ENCODE measurements around the gene RASSF1.
A peak's percentile ranks its signal among the peaks of the same experiment; 100 is the strongest.

The RASSF1 gene

GRCh38 chr3:50352781-50353180 lies 12.1 kb upstream of the RASSF1 start:
- 0 out of 2 replicates have a peak, but pooled peaks have one; percentile 10 for TF ChIP-seq CTCF (IDR thresholded peaks at IDR 0.05; ENCODE audit: borderline replicate concordance, insufficient read depth, low read depth, low read length)
- H3K4me3 ChIP-seq (ENCODE audit: low read depth, low read length), result no peak overlapping the region

GRCh38 chr3:50351323-50351697 lies 10.7 kb upstream of the RASSF1 start:
- TF ChIP-seq CTCF (IDR thresholded peaks at IDR 0.05; ENCODE audit: borderline replicate concordance, insufficient read depth, low read depth, low read length), result no peak
- H3K4me3 ChIP-seq (ENCODE audit: low read depth, low read length), result peak overlapping the region; percentile 99

GRCh38 chr3:50350527-50351322 lies 10.1 kb upstream of the RASSF1 start, which contains the start of the genes CYB561D2 and NPRL2:
TSS of gene CYB561D2 (plus strand) at chr3:50350862. CDS start at chr3:50351434, 572 bp downstream.
TSS of gene NPRL2 (minus strand) at chr3:50350775. CDS start at chr3:50350652, 123 bp downstream.
- peak within 1 kb of the TSS; percentile 99 for H3K4me3 ChIP-seq (ENCODE audit: low read depth, low read length)
- no peak for TF ChIP-seq CTCF (IDR thresholded peaks at IDR 0.05; ENCODE audit: borderline replicate concordance, insufficient read depth, low read depth, low read length)

GRCh38 chr3:50350213-50350526 lies 9.5 kb upstream of the RASSF1 start:
- TF ChIP-seq CTCF (IDR thresholded peaks at IDR 0.05; ENCODE audit: borderline replicate concordance, insufficient read depth, low read depth, low read length), result no peak
- H3K4me3 ChIP-seq (ENCODE audit: low read depth, low read length), result peak overlapping the region; percentile 99

GRCh38 chr3:50347187-50347813 lies 6.7 kb upstream of the RASSF1 start:
- H3K4me3 ChIP-seq (ENCODE audit: low read depth, low read length), result no peak overlapping the region
- peak; percentile 50; the same call in 1 of the 2 replicates for TF ChIP-seq CTCF (IDR thresholded peaks at IDR 0.05; ENCODE audit: borderline replicate concordance, insufficient read depth, low read depth, low read length)

GRCh38 chr3:50345586-50346234 lies 5.1 kb upstream of the RASSF1 start, which contains the start of gene ZMYND10:
TSS of gene ZMYND10 (minus strand) at chr3:50345732. CDS start at chr3:50345579, 153 bp downstream.
- 0 out of 2 replicates have a peak, but pooled peaks have one; percentile 3 for TF ChIP-seq CTCF (IDR thresholded peaks at IDR 0.05; ENCODE audit: borderline replicate concordance, insufficient read depth, low read depth, low read length)
- peak within 1 kb of the TSS; percentile 27 for H3K4me3 ChIP-seq (ENCODE audit: low read depth, low read length)

Data from GM12875 (cell line).